Urinary bladder (tissue), 4 donors: ENCODE data around the gene NSMCE1. TPM values are rescaled to one million over a fixed set of nuclear protein-coding genes. Genes with fewer than 3 reads are reported as not detected.

Experiments used
- DNase-seq: peaks from one replicate; pipeline ENCODE4 v3.0.0-alpha.2; 2015; ENCODE audit errors: extremely low spot score
- H3K27ac ChIP-seq: one replicate; pipeline ENCODE4 v1.5.1; 2013; ENCODE audit warnings: low read depth, mild to moderate bottlenecking, moderate library complexity
- H3K36me3 ChIP-seq: one replicate; pipeline ENCODE4 v1.6.1; 2013; ENCODE audit warnings: mild to moderate bottlenecking, moderate library complexity; ENCODE audit not compliant: insufficient read depth
- H3K4me1 ChIP-seq: one replicate; pipeline ENCODE4 v1.6.1; 2013; ENCODE audit warnings: mild to moderate bottlenecking, moderate library complexity; ENCODE audit not compliant: insufficient read depth
- H3K4me3 ChIP-seq: one replicate; pipeline ENCODE4 v1.5.1; 2013; ENCODE audit warnings: low read depth, low read length
- WGBS: extraction: QIAGEN DNeasy Blood & Tissue Kit; methylation state at CpG from one replicate; pipeline ENCODE4 v1.1.7; 2013; 5-methylcytosine and 5-hydroxymethylcytosine counted together
- polyA plus RNA-seq: library from polyadenylated mRNA; stranded (reverse); fragments of 200-250 nt; gene quantifications from one replicate; pipeline ENCODE4 v1.2.3, GENCODE V29; 2013
- total RNA-seq: library from RNA; depleted of rRNA; stranded (reverse); fragments of >200 nt; gene quantifications from one replicate; pipeline ENCODE4 v1.2.3, GENCODE V29; 2014
- donor health status: healthy with polysubstance abuse.
- donor health status: healthy.

The NSMCE1 gene
- total and polyA plus RNA-seq, 2 donors, result 33.9 to 76.3 TPM

- no peaks in the 10 kb centered on the region for H3K4me1 ChIP-seq
- no peaks in the 10 kb centered on the region for H3K36me3 ChIP-seq
- no peak for DNase-seq
- WGBS, result 83% methylated on average over 26 of the region's 26 CpGs
- H3K4me3 ChIP-seq, result no peak overlapping the region
- H3K27ac ChIP-seq, result no peak overlapping the region
Observed at GRCh38 chr16:27232061-27232900, 36.3 kb downstream of the NSMCE1 start.

DNA sequence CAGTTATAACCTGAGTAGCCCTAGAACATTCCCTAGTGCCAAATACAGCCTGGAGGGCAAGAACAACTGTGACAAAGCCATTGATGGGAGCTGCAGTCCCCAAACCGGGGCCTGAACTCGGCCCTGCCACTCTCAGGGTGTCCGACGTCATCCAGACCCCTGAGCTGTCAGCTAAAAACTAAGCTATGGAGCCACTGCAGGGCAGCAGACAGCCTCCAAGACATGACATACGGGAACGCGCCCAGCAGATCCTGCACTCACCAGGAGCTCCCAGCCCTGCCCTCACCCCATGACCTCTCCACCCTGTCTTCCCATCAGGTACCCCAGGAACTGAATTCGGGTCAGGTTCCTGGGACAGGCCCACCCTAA, 36.9 kb downstream of the NSMCE1 start:
- DNase-seq, result no peak
- Histone ChIP-seq H3K4me3 (no peak overlapping the region), H3K4me1 (no peaks in the 10 kb centered on the region), H3K36me3 (no peaks in the 10 kb centered on the region), H3K27ac (no peak overlapping the region)
- WGBS, result 90% methylated on average over 8 of the region's 8 CpGs

DNA sequence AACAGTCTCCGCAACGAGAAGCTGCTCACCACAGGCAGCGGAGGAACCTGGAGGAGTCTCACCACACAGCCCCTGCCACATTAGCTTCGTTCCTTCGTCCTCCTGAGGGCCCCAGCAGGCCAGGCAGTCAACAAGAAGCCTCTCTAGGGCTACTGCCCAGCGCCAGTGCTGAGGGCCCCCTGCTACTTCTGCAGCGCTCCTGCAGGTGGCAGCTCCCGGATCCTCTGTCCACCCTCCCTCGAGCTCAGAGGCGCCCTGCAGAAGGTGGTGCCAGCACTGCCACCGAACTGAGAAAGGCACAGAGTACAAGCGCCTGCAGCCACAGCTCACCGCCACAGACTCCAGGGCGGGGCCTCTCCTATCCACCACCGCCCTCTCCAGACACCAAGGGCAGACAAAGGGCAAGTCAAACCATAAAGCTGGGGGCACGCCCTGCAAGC, 38.0 kb downstream of the NSMCE1 start:
- 89% methylated on average over 16 of the region's 16 CpGs for WGBS
- H3K4me1 ChIP-seq, result no peaks in the 10 kb centered on the region
- H3K27ac ChIP-seq, result no peak overlapping the region
- no peak for DNase-seq
- no peak overlapping the region for H3K4me3 ChIP-seq
- H3K36me3 ChIP-seq, result no peaks in the 10 kb centered on the region

DNA sequence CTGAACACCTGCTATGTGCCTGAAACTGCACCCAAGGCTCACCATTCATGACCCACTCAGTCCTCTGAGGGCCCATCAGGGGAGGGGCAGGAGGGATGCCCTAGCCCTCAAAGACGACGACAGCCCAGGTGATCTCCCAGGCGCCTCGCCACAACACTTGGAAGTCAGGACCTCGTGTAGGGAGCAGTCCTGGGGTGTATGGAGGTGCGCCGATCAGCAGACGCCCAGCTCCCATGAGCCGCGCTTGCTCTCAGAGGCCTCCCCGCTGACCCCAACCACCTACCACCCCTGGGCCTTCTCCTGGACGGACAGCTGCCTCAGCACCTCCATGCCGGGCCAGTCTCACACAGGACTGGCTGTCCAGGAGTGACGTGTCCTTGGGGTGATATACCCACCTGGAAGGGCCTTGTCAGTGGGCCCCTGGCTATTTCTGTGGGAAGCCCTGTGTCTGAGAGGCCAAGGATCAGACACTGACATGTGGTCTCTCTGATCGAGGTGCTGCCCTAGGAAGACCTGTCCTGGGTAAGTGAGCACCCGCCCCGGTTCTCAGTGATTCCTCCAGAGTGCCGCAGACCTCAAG, 38.6 kb downstream of the NSMCE1 start:
- WGBS, result 94% methylated on average over 18 of the region's 18 CpGs
- H3K4me1 ChIP-seq, result no peaks in the 10 kb centered on the region
- DNase-seq, result no peak
- H3K27ac ChIP-seq, result no peak overlapping the region
- H3K36me3 ChIP-seq, result no peaks in the 10 kb centered on the region
- H3K4me3 ChIP-seq, result no peak overlapping the region

GRCh38 chr16:27228621-27229501, 39.7 kb downstream of the NSMCE1 start:
- no peaks in the 10 kb centered on the region for H3K36me3 ChIP-seq

DNA sequence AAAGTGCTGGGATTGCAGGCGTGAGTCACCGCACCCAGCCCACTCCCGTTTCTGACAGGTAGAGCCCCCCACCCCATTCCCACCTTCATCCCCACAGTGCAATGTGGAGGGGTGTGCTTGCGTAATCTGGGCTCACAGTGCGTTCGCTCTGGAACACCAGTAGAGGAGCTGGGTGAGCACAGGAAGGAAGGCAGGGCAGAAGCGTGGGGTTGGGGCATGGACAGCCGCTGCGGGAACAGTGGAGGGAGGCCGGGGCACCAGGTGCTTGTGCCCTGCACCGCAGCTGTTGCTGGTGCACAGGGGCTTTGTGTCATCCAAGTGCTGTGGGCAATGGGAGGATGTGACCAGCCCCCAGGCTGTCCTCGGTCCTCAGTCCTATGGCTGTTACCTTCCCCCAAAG, 40.5 kb downstream of the NSMCE1 start:
- DNase-seq, result no peak
- no peak overlapping the region for H3K27ac ChIP-seq
- H3K36me3 ChIP-seq, result no peaks in the 10 kb centered on the region
- 94% methylated on average over 12 of the region's 12 CpGs for WGBS
- H3K4me3 ChIP-seq, result no peak overlapping the region
- no peaks in the 10 kb centered on the region for H3K4me1 ChIP-seq

More at GRCh38 chr16:27228621-27229501, 39.7 kb downstream of the NSMCE1 start:
- Histone ChIP-seq H3K4me3 (no peak overlapping the region), H3K27ac (no peak overlapping the region), H3K4me1 (no peaks in the 10 kb centered on the region)
- DNase-seq, result no peak
- WGBS, result 90% methylated on average over 21 of the region's 21 CpGs

DNA sequence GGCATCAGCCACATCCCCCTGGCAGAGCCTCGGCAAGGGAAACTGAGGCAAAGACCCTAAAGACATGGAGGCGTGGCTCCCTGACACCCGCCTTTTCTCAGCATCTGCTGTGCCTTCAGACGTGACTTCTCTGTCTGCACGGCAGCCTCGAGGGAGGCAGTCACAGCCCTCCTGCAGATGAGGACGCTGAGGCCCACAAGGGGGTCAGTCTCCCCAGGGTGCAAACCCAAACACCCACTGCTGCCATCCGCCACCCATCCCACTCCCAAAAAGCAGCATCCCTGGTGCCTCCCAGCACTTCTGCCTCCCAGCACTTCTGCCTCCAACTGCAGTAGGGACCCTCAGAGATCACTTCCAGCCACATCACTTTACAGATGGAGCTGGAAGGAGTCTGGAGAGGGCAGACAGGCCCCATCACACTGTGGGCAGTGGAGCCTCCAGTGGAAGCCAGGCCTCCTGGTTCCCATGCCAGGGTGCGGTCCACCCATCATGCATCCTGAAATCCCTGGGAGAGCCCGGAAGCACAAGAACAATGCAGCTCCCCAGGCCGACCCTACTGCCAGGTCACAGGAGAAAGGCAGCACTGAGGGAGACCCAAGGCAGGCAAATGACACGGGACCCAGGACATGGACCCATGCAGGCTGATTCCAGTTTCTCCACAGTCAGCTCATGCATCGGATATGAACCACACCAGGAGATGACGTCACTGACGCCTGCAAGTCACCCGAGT, 41.4 kb downstream of the NSMCE1 start:
- 94% methylated on average over 16 of the region's 16 CpGs for WGBS
- Histone ChIP-seq H3K36me3 (no peaks in the 10 kb centered on the region), H3K27ac (no peak overlapping the region), H3K4me1 (no peaks in the 10 kb centered on the region), H3K4me3 (no peak overlapping the region)
- no peak for DNase-seq

DNA sequence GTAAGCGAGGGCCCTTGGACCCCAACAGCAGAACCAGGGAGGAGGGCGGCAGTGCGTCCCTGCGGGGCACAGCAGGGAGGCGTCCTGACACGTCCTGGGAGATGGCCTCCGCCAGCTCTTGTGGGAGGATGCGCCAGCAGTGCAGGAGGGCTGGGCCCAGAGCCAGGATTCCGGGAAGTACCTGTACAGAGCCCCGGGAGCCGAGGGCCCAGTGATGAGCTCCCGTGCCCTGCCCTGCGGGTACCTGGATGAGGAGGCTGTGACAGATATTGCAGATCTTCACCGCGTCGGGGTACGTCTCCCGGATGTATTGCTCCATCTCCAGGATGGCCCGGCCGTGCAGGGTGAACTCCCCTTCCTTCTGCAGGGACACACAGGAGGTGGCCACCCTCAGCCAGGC, 42.1 kb downstream of the NSMCE1 start:
- DNase-seq, result no peak
- no peaks in the 10 kb centered on the region for H3K36me3 ChIP-seq
- H3K4me1 ChIP-seq, result no peaks in the 10 kb centered on the region
- 87% methylated on average over 20 of the region's 20 CpGs for WGBS
- no peak overlapping the region for H3K27ac ChIP-seq
- H3K4me3 ChIP-seq, result no peak overlapping the region

- Histone ChIP-seq H3K4me3 (no peak overlapping the region), H3K36me3 (no peaks in the 10 kb centered on the region), H3K27ac (no peak overlapping the region), H3K4me1 (no peaks in the 10 kb centered on the region)
- DNase-seq, result no peak
- WGBS, result 82% methylated on average over 27 of the region's 27 CpGs
Observed at GRCh38 chr16:27225536-27226360, 42.8 kb downstream of the NSMCE1 start.

DNA sequence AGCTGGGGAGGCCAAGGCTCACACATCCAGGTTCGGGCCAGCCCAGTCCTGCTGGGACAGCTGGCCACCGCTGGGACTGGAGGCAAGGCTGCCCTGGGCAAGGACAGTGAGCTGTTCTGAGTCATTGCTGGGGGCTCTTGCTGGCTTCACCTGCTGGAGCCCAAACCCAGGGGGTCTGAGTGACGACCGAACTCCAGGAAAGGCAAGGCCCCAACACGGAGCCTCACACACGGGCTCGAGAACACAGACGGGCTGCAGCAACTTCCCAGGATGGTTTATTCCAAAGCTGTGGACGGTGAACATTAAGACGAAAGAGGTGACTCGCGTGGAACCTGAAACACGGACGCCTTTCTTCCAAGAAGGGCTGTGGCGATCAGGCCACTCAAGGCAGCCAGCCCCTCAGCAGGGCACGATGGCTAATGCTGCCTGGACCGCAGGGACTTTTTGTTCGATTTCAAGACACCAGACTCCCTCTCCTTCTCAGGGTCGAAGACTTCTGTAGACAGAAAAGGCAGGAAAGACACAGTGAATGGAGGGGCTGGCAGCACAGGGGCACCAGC, 43.8 kb downstream of the NSMCE1 start:
- DNase-seq, result no peak
- 89% methylated on average over 19 of the region's 19 CpGs for WGBS
- Histone ChIP-seq H3K4me3 (no peak overlapping the region), H3K4me1 (no peaks in the 10 kb centered on the region), H3K27ac (no peak overlapping the region), H3K36me3 (no peaks in the 10 kb centered on the region)

GRCh38 chr16:27224271-27224737, 44.3 kb downstream of the NSMCE1 start:
- 97% methylated on average over 14 of the region's 14 CpGs for WGBS
- no peak for DNase-seq
- H3K27ac ChIP-seq, result no peak overlapping the region

GRCh38 chr16:27223701-27224100, 44.9 kb downstream of the NSMCE1 start:
- Histone ChIP-seq H3K4me1 (no peaks in the 10 kb centered on the region), H3K27ac (no peak overlapping the region), H3K4me3 (no peak overlapping the region), H3K36me3 (no peaks in the 10 kb centered on the region)
- 88% methylated on average over 6 of the region's 6 CpGs for WGBS
- DNase-seq, result no peak

More at GRCh38 chr16:27224271-27224737, 44.3 kb downstream of the NSMCE1 start:
- Histone ChIP-seq H3K4me1 (no peaks in the 10 kb centered on the region), H3K4me3 (no peak overlapping the region), H3K36me3 (no peaks in the 10 kb centered on the region)
